ENCODE results near the gene PROSER2. TPM values are rescaled to one million over a fixed set of nuclear protein-coding genes. Genes with fewer than 3 reads are reported as not detected.
A peak's percentile ranks its signal among the peaks of the same experiment; 100 is the strongest.

PROSER2 gene
- total and polyA plus RNA-seq, 2 of the 13 experiments (the other 11 are each of a cell fraction or from before 2014, with no cell fraction given): 6.9 to 7.7 TPM

DNA sequence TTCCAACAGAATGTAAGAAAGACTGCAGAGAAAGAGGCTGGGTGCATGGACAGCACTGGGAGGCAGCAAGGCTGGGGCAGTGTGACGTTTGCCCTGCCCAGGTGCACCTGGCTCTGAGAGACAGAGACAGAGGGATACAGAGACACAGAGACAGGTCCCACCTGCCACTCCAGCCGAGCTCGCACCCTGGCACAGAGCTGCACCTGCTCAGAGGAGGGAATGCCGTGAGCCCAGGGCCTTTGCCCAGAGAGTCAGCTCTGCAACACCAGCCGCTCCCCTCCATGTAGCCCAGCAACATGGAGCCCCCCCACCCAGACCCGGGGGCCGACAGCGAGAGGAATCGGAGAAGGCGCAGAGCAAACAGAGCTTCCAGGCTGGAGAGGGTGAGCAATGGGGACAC is 35.3 kb upstream of the PROSER2 start:
- intact Hi-C loops (cut with micrococcal nuclease; ENCODE audit: unreplicated experiment): no loop called here
- peaks cover 0 to 27% of the 10 kb centered on the region in 2 experiments; a peak in 3 of 5 replicates for H3K27me3 ChIP-seq (ENCODE audit: control insufficient read depth in 1 of 2, insufficient read depth in 2 of 2, low read length in 2 of 2)
- no peaks in the 10 kb centered on the region for H3K9me3 ChIP-seq (ENCODE audit: low read length)
- no peak overlapping the region; a peak in 1 of 6 replicates for H3K4me3 ChIP-seq (replicated peaks in 1 of 3; ENCODE audit: insufficient read depth in 1 of 3, low read depth in 2 of 3, low read length in 3 of 3)
- DNase-seq (ENCODE audit: low spot score): no peak
- FAIRE-seq: no peak
- in situ Hi-C loops (cut with HindIII; ENCODE audit: extremely low pct_ligation_motif_present, low pct_unique_long_range_greater_than_20kb): no loop called here
- H3K36me3 ChIP-seq (replicated peaks in 1 of 2; ENCODE audit: control insufficient read depth in 1 of 2, insufficient read depth in 2 of 2, low read length in 2 of 2): no peaks in the 10 kb centered on the region
- TF ChIP-seq, protein P1, sequence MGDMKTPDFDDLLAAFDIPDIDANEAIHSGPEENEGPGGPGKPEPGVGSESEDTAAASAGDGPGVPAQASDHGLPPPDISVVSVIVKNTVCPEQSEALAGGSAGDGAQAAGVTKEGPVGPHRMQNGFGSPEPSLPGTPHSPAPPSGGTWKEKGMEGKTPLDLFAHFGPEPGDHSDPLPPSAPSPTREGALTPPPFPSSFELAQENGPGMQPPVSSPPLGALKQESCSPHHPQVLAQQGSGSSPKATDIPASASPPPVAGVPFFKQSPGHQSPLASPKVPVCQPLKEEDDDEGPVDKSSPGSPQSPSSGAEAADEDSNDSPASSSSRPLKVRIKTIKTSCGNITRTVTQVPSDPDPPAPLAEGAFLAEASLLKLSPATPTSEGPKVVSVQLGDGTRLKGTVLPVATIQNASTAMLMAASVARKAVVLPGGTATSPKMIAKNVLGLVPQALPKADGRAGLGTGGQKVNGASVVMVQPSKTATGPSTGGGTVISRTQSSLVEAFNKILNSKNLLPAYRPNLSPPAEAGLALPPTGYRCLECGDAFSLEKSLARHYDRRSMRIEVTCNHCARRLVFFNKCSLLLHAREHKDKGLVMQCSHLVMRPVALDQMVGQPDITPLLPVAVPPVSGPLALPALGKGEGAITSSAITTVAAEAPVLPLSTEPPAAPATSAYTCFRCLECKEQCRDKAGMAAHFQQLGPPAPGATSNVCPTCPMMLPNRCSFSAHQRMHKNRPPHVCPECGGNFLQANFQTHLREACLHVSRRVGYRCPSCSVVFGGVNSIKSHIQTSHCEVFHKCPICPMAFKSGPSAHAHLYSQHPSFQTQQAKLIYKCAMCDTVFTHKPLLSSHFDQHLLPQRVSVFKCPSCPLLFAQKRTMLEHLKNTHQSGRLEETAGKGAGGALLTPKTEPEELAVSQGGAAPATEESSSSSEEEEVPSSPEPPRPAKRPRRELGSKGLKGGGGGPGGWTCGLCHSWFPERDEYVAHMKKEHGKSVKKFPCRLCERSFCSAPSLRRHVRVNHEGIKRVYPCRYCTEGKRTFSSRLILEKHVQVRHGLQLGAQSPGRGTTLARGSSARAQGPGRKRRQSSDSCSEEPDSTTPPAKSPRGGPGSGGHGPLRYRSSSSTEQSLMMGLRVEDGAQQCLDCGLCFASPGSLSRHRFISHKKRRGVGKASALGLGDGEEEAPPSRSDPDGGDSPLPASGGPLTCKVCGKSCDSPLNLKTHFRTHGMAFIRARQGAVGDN (CRISPR knock-in tag; IDR thresholded peaks at IDR 0.05): peak; percentile 15; the same call in 1 of the 2 replicates
- TF ChIP-seq PRMT3 (CRISPR knock-in tag; IDR thresholded peaks at IDR 0.05; ENCODE audit: borderline replicate concordance, low read depth): no peak
- H3K79me2 ChIP-seq (ENCODE audit: insufficient read depth, low read length): no peaks in the 10 kb centered on the region
- no peak overlapping the region for H3K9ac ChIP-seq (ENCODE audit: insufficient read depth, low read depth, low read length)
- no peak overlapping the region for H3K4me2 ChIP-seq (ENCODE audit: low read depth, low read length)
- WGBS (ENCODE audit: low lambda C conversion rate): 16% methylated on average over 4 of the region's 10 CpGs
- H4K20me1 ChIP-seq (ENCODE audit: insufficient read depth, low read length): no peaks in the 10 kb centered on the region
- H2AFZ ChIP-seq (ENCODE audit: low read length): no peak overlapping the region
- no TSS peak for BruUV-seq (replicated peaks)
- H3K4me1 ChIP-seq (ENCODE audit: insufficient read depth, low read length): peaks cover 7% of the 10 kb centered on the region
- ChIA-PET POLR2A (interaction anchor here (0.6 kb wide), 1 partner anchor 32 kb away, joined by 3 read pairs; no protein-coding TSS in a partner anchor), CTCF (ENCODE audit: low intra/inter-chr PET ratio, low total read pairs) (no interaction called here)
- peak; percentile 17; the same call in 1 of the 3 replicates for ATAC-seq
- H3K27ac ChIP-seq (ENCODE audit: extremely low read length, insufficient read depth, low read length): no peak overlapping the region

DNA sequence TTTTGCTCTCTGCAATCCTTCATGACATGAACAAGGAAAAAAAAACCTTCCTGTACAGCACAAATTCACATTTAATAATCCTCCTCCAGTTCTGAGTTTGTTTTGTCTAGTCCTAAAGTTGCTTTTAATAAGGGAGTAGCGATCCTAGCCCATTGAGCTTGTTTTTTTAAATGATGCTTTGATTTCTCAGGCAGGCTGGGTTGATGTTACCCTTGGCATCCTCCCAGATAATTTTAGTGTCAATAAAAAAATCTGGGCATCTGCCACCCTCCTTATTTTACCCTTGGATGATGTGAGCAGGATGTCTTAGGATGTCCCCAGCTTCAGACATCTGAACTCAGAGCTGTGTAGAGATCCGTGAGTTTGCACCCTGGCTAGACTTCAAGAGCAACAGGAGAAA is 33.9 kb upstream of the PROSER2 start:
- CTCF ChIA-PET (ENCODE audit: low intra/inter-chr PET ratio, low total read pairs): no interaction called here
- in situ Hi-C loops (cut with HindIII; ENCODE audit: extremely low pct_ligation_motif_present, low pct_unique_long_range_greater_than_20kb): no loop called here
- Histone ChIP-seq H4K20me1 (ENCODE audit: insufficient read depth, low read length) (no peaks in the 10 kb centered on the region), H3K79me2 (ENCODE audit: insufficient read depth, low read length) (no peaks in the 10 kb centered on the region), H3K9me3 (ENCODE audit: low read length) (no peaks in the 10 kb centered on the region), H3K27me3 (ENCODE audit: control insufficient read depth in 1 of 2, insufficient read depth in 2 of 2, low read length in 2 of 2) (peaks cover 0 to 20% of the 10 kb centered on the region in 2 experiments; a peak in 3 of 5 replicates), H3K4me3 (replicated peaks in 1 of 3; ENCODE audit: insufficient read depth in 1 of 3, low read depth in 2 of 3, low read length in 3 of 3) (no peak overlapping the region), H3K36me3 (replicated peaks in 1 of 2; ENCODE audit: control insufficient read depth in 1 of 2, insufficient read depth in 2 of 2, low read length in 2 of 2) (no peaks in the 10 kb centered on the region), H3K27ac (ENCODE audit: extremely low read length, insufficient read depth, low read length) (no peak overlapping the region), H3K9ac (ENCODE audit: insufficient read depth, low read depth, low read length) (no peak overlapping the region), H3K4me1 (ENCODE audit: insufficient read depth, low read length) (peaks cover 7% of the 10 kb centered on the region), H3K4me2 (ENCODE audit: low read depth, low read length) (no peak overlapping the region), H2AFZ (ENCODE audit: low read length) (no peak overlapping the region)
- 65% methylated on average over 2 of the region's 2 CpGs for WGBS (ENCODE audit: low lambda C conversion rate)
- no peak for ATAC-seq
- no peak for FAIRE-seq
- BruUV-seq (replicated peaks): no TSS peak
- POLR2A ChIA-PET: interaction anchor here (1.0 kb wide), 1 partner anchor 254 kb away, joined by 3 read pairs; no protein-coding TSS in a partner anchor
- DNase-seq (ENCODE audit: low spot score): no peak
- intact Hi-C loops (cut with micrococcal nuclease; ENCODE audit: unreplicated experiment): no loop called here
- TF ChIP-seq FOXK2 (IDR thresholded peaks at IDR 0.05) (no peak), ZNF770 (CRISPR knock-in tag; IDR thresholded peaks at IDR 0.05) (no peak), GABPA (IDR thresholded peaks at IDR 0.05; ENCODE audit: low read depth, low read length) (no peak), GABPA (CRISPR knock-in tag; IDR thresholded peaks at IDR 0.05; ENCODE audit: low read depth) (no peak), ZSCAN22 (CRISPR knock-in tag; IDR thresholded peaks at IDR 0.05) (no peak), ZNF773 (CRISPR knock-in tag; IDR thresholded peaks at IDR 0.05; ENCODE audit: borderline replicate concordance) (no peak)
- TF ChIP-seq, protein P2, sequence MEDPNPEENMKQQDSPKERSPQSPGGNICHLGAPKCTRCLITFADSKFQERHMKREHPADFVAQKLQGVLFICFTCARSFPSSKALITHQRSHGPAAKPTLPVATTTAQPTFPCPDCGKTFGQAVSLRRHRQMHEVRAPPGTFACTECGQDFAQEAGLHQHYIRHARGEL (CRISPR knock-in tag; IDR thresholded peaks at IDR 0.05): no peak
- TF ChIP-seq, protein P3, sequence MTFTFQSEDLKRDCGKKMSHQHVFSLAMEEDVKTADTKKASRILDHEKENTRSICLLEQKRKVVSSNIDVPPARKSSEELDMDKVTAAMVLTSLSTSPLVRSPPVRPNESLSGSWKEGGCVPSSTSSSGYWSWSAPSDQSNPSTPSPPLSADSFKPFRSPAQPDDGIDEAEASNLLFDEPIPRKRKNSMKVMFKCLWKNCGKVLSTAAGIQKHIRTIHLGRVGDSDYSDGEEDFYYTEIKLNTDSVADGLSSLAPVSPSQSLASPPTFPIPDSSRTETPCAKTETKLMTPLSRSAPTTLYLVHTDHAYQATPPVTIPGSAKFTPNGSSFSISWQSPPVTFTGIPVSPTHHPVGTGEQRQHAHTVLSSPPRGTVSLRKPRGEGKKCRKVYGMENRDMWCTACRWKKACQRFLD (CRISPR knock-in tag; IDR thresholded peaks at IDR 0.05; ENCODE audit: borderline replicate concordance): no peak

Data from HepG2 (cell line).